GM12878 (cell line): ENCODE results near the gene DCLRE1C. TPM values are rescaled to one million over a fixed set of nuclear protein-coding genes. Genes with fewer than 3 reads are reported as not detected.

Experiments used
- ATAC-seq: fragments of 200-7000 bp; cut with Tn5 transposase; 3 replicates; pipeline ENCODE4 v1.9.1; 2020; ENCODE audit warnings: mild to moderate bottlenecking, moderate library complexity
- BruUV-seq: library from RNA; stranded (reverse); fragments of 400-500 nt; replicated peaks from 2 replicates; lab custom pipeline; 2021; lab: Mats Ljungman, UMichigan
- CTCF ChIA-PET: fragments of 300-600 bp; sonication (Branson Sonifier 250); formaldehyde crosslinking; extraction: SDS; loops from one replicate; lab custom pipeline; 2021; ENCODE audit warnings: inconsistent platforms; lab: Yijun Ruan, JAX
- POLR2A ChIA-PET: fragments of 350-600 bp; formaldehyde crosslinking; extraction: SDS; loops from one replicate; lab custom pipeline; 2021; ENCODE audit warnings: inconsistent platforms; lab: Charles Lee
- RAD21 ChIA-PET: fragments of 300-600 bp; sonication (Branson Sonifier 250); formaldehyde crosslinking; loops from one replicate; lab custom pipeline; 2023; ENCODE audit warnings: antibody characterized with exemption; ENCODE audit not compliant: unreplicated experiment; lab: Charles Lee
- SMC1A ChIA-PET: fragments of 300-600 bp; sonication (Branson Sonifier 250); formaldehyde crosslinking; loops from one replicate; lab custom pipeline; 2023; ENCODE audit not compliant: unreplicated experiment, uncharacterized antibody; lab: Charles Lee
- DNase-seq: peaks from one replicate; pipeline ENCODE4 v3.0.0-alpha.2; 2011; ENCODE audit warnings: low read depth, low spot score
- FAIRE-seq: peaks from 3 replicates; lab custom pipeline; 2011; peaks lifted over from hg19 to GRCh38; lab: Jason Lieb, UNC
- H2AFZ ChIP-seq: 2 replicates; pipeline ENCODE4 v1.6.0; 2011; ENCODE audit warnings: low read depth, low read length, control low read depth; ENCODE audit not compliant: control insufficient read depth
- H3K27ac ChIP-seq: 2 replicates; pipeline ENCODE4 v1.5.1; 2011; ENCODE audit warnings: control low read depth; ENCODE audit not compliant: control insufficient read depth, insufficient read depth
- H3K27me3 ChIP-seq, 2 experiments: replicated peaks in 1 of 2; 2 replicates each; pipeline versions ENCODE4 v1.6.0 to v1.6.1; 2011; ENCODE audit warnings: low read length in 1 of 2; ENCODE audit not compliant: control insufficient read depth in 2 of 2, insufficient read depth in 2 of 2
- H3K36me3 ChIP-seq, 2 experiments: 2 replicates each; pipeline ENCODE4 v1.5.1; 2011; ENCODE audit warnings: low read length in 1 of 2; ENCODE audit not compliant: control insufficient read depth in 2 of 2, insufficient read depth in 2 of 2
- H3K4me1 ChIP-seq: 2 replicates; pipeline ENCODE4 v1.6.1; 2011; ENCODE audit warnings: mild to moderate bottlenecking, low read length, moderate library complexity, mixed read lengths; ENCODE audit not compliant: control insufficient read depth, insufficient read depth
- H3K4me2 ChIP-seq: 2 replicates; pipeline ENCODE4 v1.6.0; 2011; ENCODE audit warnings: control low read depth; ENCODE audit not compliant: control insufficient read depth, insufficient read depth
- H3K4me3 ChIP-seq: fragments of 200-600 bp; sonication (generic); 2 replicates; pipeline ENCODE4 v1.5.1; 2016
- H3K79me2 ChIP-seq: 2 replicates; pipeline ENCODE4 v1.6.0; 2011; ENCODE audit warnings: low read length; ENCODE audit not compliant: control insufficient read depth, insufficient read depth
- H3K9ac ChIP-seq: 2 replicates; pipeline ENCODE4 v1.8.0; 2011; ENCODE audit warnings: low read length, control low read depth, mixed read lengths; ENCODE audit not compliant: control insufficient read depth, insufficient read depth
- H3K9me3 ChIP-seq: replicated peaks from 3 replicates; pipeline ENCODE4 v1.5.1; 2011; ENCODE audit warnings: mild to moderate bottlenecking, low read length; ENCODE audit not compliant: control insufficient read depth, insufficient read depth
- H4K20me1 ChIP-seq: 2 replicates; pipeline ENCODE4 v1.6.0; 2011; ENCODE audit not compliant: control insufficient read depth, insufficient read depth
- BACH1 ChIP-seq: fragments of 450-650 bp; IDR thresholded peaks from 2 replicates; pipeline ENCODE4 v1.6.1; 2017; ENCODE audit warnings: mild to moderate bottlenecking, borderline replicate concordance
- EGR1 ChIP-seq, 2 experiments: IDR thresholded peaks; 1 replicate in 1 of 2; 2 replicates in 1 of 2; pipeline ENCODE4 v1.6.1; 2011 to 2012; ENCODE audit warnings: low read depth in 2 of 2, low read length in 2 of 2, borderline replicate concordance in 1 of 2, mild to moderate bottlenecking in 1 of 2, moderate library complexity in 1 of 2
- GABPA ChIP-seq: IDR thresholded peaks from 2 replicates; pipeline ENCODE4 v1.6.1; 2014; ENCODE audit warnings: antibody characterized with exemption, low read depth, mild to moderate bottlenecking, inconsistent platforms
- NFXL1 ChIP-seq: fragments of 450-650 bp; IDR thresholded peaks from 2 replicates; pipeline ENCODE4 v1.6.1; 2017; ENCODE audit warnings: antibody characterized with exemption, mild to moderate bottlenecking, borderline replicate concordance
- NR2C1 ChIP-seq: fragments of 450-650 bp; IDR thresholded peaks from 2 replicates; pipeline ENCODE4 v1.6.1; 2017; ENCODE audit warnings: antibody characterized with exemption, mild to moderate bottlenecking, moderate library complexity
- NR2F1 ChIP-seq: fragments of 450-650 bp; conservative IDR thresholded peaks from 2 replicates; pipeline ENCODE4 v1.6.1; 2017; ENCODE audit warnings: mild to moderate bottlenecking
- in situ Hi-C: fragments of 300-500 bp; cut with MboI; formaldehyde crosslinking; loops from 9 replicates; pipeline ENCODE4 v1.14.3; 2018; ENCODE audit warnings: mixed read lengths
- intact Hi-C: fragments of 100-400 bp; cut with micrococcal nuclease; formaldehyde crosslinking; loops from one replicate; pipeline ENCODE4 v1.14.2; 2022; ENCODE audit not compliant: unreplicated experiment
- polyA plus RNA-seq, 11 experiments: library from polyadenylated mRNA; depleted of rRNA in 4 of 11; unstranded in 6 of 11; stranded (reverse) in 5 of 11; fragments of >200 nt; fragmentation: Nextera tagmentation in 4 of 11; fragmentation: Illumina TruSeq in 1 of 11; extraction: Ambion mirVana in 4 of 11; extraction: Trizol in 1 of 11; gene quantifications; 1 replicate in 1 of 11; 2 replicates in 10 of 11; pipeline versions ENCODE4 v1.2.1 to v1.2.3, GENCODE V29; 2011 to 2016; ENCODE audit warnings: inconsistent platforms in 2 of 11, missing spikeins in 2 of 11, low read depth in 1 of 11
- total RNA-seq, 4 experiments: library from RNA; depleted of rRNA in 3 of 4; stranded (reverse); fragments of >200 nt in 3 of 4; fragmentation: Illumina TruSeq in 1 of 4; extraction: Trizol in 1 of 4; gene quantifications; 2 replicates each; pipeline versions ENCODE4 v1.2.1 to v1.2.3, GENCODE V29; 2013 to 2021

Gene DCLRE1C
- total and polyA plus RNA-seq, 10 of the 15 experiments (the other 5 are each of a cell fraction or from before 2014, with no cell fraction given): 15.7 to 43.4 (median 26.0) TPM

DNA sequence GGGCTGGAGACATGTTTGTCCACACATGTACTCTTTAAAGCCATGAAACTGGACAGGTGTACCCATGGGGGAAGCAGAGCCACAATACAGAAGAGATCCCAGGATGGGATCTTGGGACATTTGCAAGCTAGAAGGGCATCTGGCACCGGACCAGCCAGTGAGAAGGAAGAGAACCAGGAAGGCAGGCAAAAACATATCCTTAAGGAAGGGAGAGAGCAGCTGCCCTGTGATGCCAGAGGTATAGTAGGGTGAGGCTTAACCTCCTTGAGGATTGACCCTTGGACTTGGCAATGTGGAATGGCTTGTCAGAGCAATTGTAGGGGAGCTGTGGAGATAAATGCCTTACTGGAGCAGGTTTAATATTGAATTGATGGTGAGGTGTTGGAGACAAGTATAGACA, 93.1 kb downstream of the DCLRE1C start (continued):
- TF ChIP-seq GABPA (no peak), NR2F1 (no peak), BACH1 (no peak), EGR1 (IDR thresholded peaks at IDR 0.05; ENCODE audit: borderline replicate concordance in 1 of 2, low read depth in 2 of 2, low read length in 2 of 2) (no peak)
- TF ChIP-seq, all 136 proteins: peak for 0

DNA sequence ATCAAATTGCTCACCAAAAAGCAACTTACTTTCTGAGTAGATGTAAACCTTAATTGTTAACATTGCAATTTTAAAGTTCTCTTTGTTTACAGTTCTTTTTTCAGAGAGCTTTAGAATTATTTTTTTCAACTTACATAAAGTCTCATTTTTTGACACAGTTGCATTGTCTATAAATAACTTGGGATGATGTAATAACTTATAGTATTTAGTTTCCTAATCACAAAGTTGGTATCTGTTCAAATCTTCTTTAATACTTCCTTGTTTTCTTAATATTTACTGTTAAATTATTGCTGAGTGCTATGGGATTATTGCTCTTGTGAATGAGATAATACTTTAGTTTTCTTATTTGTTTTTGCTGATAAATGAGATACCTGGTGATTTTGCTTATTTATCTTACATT, 94.1 kb downstream of the DCLRE1C start:
- Histone ChIP-seq H3K4me2 (no peak overlapping the region), H3K27me3 (no peaks in the 10 kb centered on the region), H3K79me2 (no peaks in the 10 kb centered on the region), H3K4me1 (no peaks in the 10 kb centered on the region), H3K9ac (no peak overlapping the region), H2AFZ (no peak overlapping the region), H3K36me3 (peaks cover 8 to 11% of the 10 kb centered on the region in 2 experiments), H4K20me1 (no peaks in the 10 kb centered on the region), H3K27ac (no peak overlapping the region), H3K9me3 (no peaks in the 10 kb centered on the region), H3K4me3 (no peak overlapping the region)
- BruUV-seq: no TSS peak
- RAD21 ChIA-PET: no interaction called here
- CTCF ChIA-PET: interaction anchor here (1.4 kb wide), 1 partner anchor 9 kb away, joined by 4 read pairs; no protein-coding TSS in a partner anchor
- no peak for FAIRE-seq
- POLR2A ChIA-PET: interaction anchor here (0.9 to 1.4 kb wide), 2 partner anchors 9 to 12 kb away, joined by 3 read pairs; no protein-coding TSS in a partner anchor
- no peak for ATAC-seq
- SMC1A ChIA-PET: interaction anchor here (1.1 to 1.5 kb wide), 4 partner anchors 10 to 332 kb away, joined by 3 to 4 read pairs (median 3); partner anchors contain the start of gene CDNF
- in situ Hi-C loops: no loop called here
- DNase-seq: no peak
- TF ChIP-seq NR2F1 (no peak), NR2C1 (no peak), NFXL1 (no peak)
- intact Hi-C loops: no loop called here
